ENCODE results near the gene NOVA1. TPM values are rescaled to one million over a fixed set of nuclear protein-coding genes. Genes with fewer than 3 reads are reported as not detected.
A peak's percentile ranks its signal among the peaks of the same experiment; 100 is the strongest.
"Not testable (repeated sequence)": the region's sequence is repeated elsewhere in the genome, so short reads cannot be mapped to it uniquely, and the experiment has no call there.

NOVA1 gene
- 1 to 10 TPM in 2 of 6 experiments, under 1 TPM in 4; 0.12 to 2.0 (median 0.47) TPM for total RNA-seq
- long read RNA-seq = 0 reads

- ATAC-seq = peak; percentile 50 to 70 (median 64)
- intact Hi-C loops (cut with DNase I) = no loop called here
- WGBS (ENCODE audit: insufficient coverage, low coverage, low lambda C conversion rate, missing lambda C conversion rate) = 3% methylated on average over 11 of the region's 36 CpGs
- peaks cover 0 to 3% (median 0%) of the 10 kb centered on the region in 4 donors for H3K4me1 ChIP-seq
- TF ChIP-seq CTCF (IDR thresholded peaks at IDR 0.05) = no peak
- H3K9me3 ChIP-seq = no peaks in the 10 kb centered on the region
- H3K27me3 ChIP-seq = peaks cover 0 to 5% of the 10 kb centered on the region in 2 donors
- H3K4me3 ChIP-seq = peak within 1 kb of the TSS; percentile 40 to 54 (median 48)
- peak within 1 kb of the TSS; percentile 39 to 67 (median 43) for H3K27ac ChIP-seq
- no peak for DNase-seq
- no peaks in the 10 kb centered on the region for H3K36me3 ChIP-seq
Observed at GRCh38 chr14:26597589-26598080, at the start of gene NOVA1. TSS of gene NOVA1 (minus strand) at chr14:26598033. CDS start at chr14:26597436, 597 bp downstream.

GRCh38 chr14:26645057-26645456 lies 47.2 kb upstream of the NOVA1 start:
- intact Hi-C loops (cut with DNase I); H3K4me1 ChIP-seq; H3K9me3 ChIP-seq; H3K4me3 ChIP-seq; H3K27me3 ChIP-seq; ATAC-seq; H3K36me3 ChIP-seq; H3K27ac ChIP-seq: not testable (repeated sequence)
- DNase-seq = peak in 1 of 3 donors; percentile 34
- WGBS (ENCODE audit: insufficient coverage, low coverage, low lambda C conversion rate, missing lambda C conversion rate) = no CpG with 5 or more reads among the region's 5 CpGs

GRCh38 chr14:26636561-26636960 lies 38.7 kb upstream of the NOVA1 start:
- DNase-seq (no peak), ATAC-seq (no peak)
- Histone ChIP-seq H3K27me3 (no peaks in the 10 kb centered on the region), H3K9me3 (no peaks in the 10 kb centered on the region), H3K36me3 (no peaks in the 10 kb centered on the region), H3K4me3 (no peak overlapping the region), H3K27ac (no peak overlapping the region), H3K4me1 (no peaks in the 10 kb centered on the region)
- TF ChIP-seq CTCF (IDR thresholded peaks at IDR 0.05) (no peak), POLR2A (IDR thresholded peaks at IDR 0.05) (no peak)
- 24% methylated on average over 5 of the region's 5 CpGs for WGBS (ENCODE audit: insufficient coverage, low coverage, low lambda C conversion rate, missing lambda C conversion rate)
- intact Hi-C loops (cut with DNase I) = no loop called here

- H3K27me3 ChIP-seq; H3K9me3 ChIP-seq; intact Hi-C loops (cut with DNase I); H3K36me3 ChIP-seq; H3K4me1 ChIP-seq; ATAC-seq; DNase-seq; H3K27ac ChIP-seq; H3K4me3 ChIP-seq: not testable (repeated sequence)
- WGBS (ENCODE audit: insufficient coverage, low coverage, low lambda C conversion rate, missing lambda C conversion rate) = 56% methylated on average over 2 of the region's 25 CpGs
Observed at GRCh38 chr14:26634946-26635345, 37.1 kb upstream of the NOVA1 start.

- intact Hi-C loops (cut with DNase I) = no loop called here
- Histone ChIP-seq H3K4me3 (no peak overlapping the region), H3K4me1 (no peaks in the 10 kb centered on the region), H3K27ac (no peak overlapping the region), H3K36me3 (no peaks in the 10 kb centered on the region), H3K9me3 (no peaks in the 10 kb centered on the region), H3K27me3 (no peaks in the 10 kb centered on the region)
- TF ChIP-seq CTCF (IDR thresholded peaks at IDR 0.05) (no peak), POLR2A (IDR thresholded peaks at IDR 0.05) (no peak)
- DNase-seq = no peak
- no peak for ATAC-seq
Observed at GRCh38 chr14:26626256-26626655, 28.4 kb upstream of the NOVA1 start.

GRCh38 chr14:26622611-26623010 lies 24.8 kb upstream of the NOVA1 start:
- H3K4me3 ChIP-seq = no peak overlapping the region
- H3K36me3 ChIP-seq = no peaks in the 10 kb centered on the region
- DNase-seq = no peak
- no peaks in the 10 kb centered on the region for H3K4me1 ChIP-seq
- TF ChIP-seq CTCF (IDR thresholded peaks at IDR 0.05) (no peak), POLR2A (IDR thresholded peaks at IDR 0.05) (no peak)
- WGBS (ENCODE audit: insufficient coverage, low coverage, low lambda C conversion rate, missing lambda C conversion rate) = 55% methylated on average over 1 of the region's 1 CpG
- no peaks in the 10 kb centered on the region for H3K27me3 ChIP-seq
- no peak for ATAC-seq
- H3K27ac ChIP-seq = no peak overlapping the region
- intact Hi-C loops (cut with DNase I) = no loop called here
- no peaks in the 10 kb centered on the region for H3K9me3 ChIP-seq
